Spinal cord (tissue), 10 donors: ENCODE measurements around the gene VGF. TPM values are rescaled to one million over a fixed set of nuclear protein-coding genes. Genes with fewer than 3 reads are reported as not detected.
A peak's percentile ranks its signal among the peaks of the same experiment; 100 is the strongest.

Experiments
- DNase-seq, 6 donors: peaks; one replicate each; pipeline versions ENCODE4 v3.0.0 to v3.0.0-alpha.2; 2013 to 2015; ENCODE audit warnings: low spot score in 6 of 6, low read depth in 4 of 6
- H3K27ac ChIP-seq: one replicate; pipeline ENCODE4 v1.5.1; 2013; ENCODE audit warnings: low read depth, low read length, control low read depth
- H3K27me3 ChIP-seq: one replicate; pipeline ENCODE4 v1.6.1; 2013; ENCODE audit warnings: low read length; ENCODE audit not compliant: control insufficient read depth, insufficient read depth
- H3K36me3 ChIP-seq: one replicate; pipeline ENCODE4 v1.6.1; 2013; ENCODE audit warnings: low read length; ENCODE audit not compliant: control insufficient read depth, insufficient read depth
- H3K4me1 ChIP-seq: one replicate; pipeline ENCODE4 v1.6.1; 2013; ENCODE audit warnings: low read length; ENCODE audit not compliant: control insufficient read depth, insufficient read depth
- H3K4me3 ChIP-seq: one replicate; pipeline ENCODE4 v1.5.1; 2013; ENCODE audit warnings: low read depth, low read length, control low read depth
- H3K9me3 ChIP-seq: one replicate; pipeline ENCODE4 v1.6.1; 2013; ENCODE audit warnings: low read length; ENCODE audit not compliant: control insufficient read depth, insufficient read depth
- WGBS: methylation state at CpG from one replicate; pipeline ENCODE4 v1.1.5; 2013; ENCODE audit warnings: missing lambda C conversion rate; ENCODE audit not compliant: insufficient coverage; 5-methylcytosine and 5-hydroxymethylcytosine counted together
- polyA plus RNA-seq, 2 donors: library from polyadenylated mRNA; unstranded; fragments of 120-200 nt; gene quantifications; one replicate each; pipeline ENCODE4 v1.2.1, GENCODE V29; 2013; ENCODE audit not compliant: insufficient read length in 2 of 2
- total RNA-seq, 2 donors: library from RNA; depleted of rRNA in 1 of 2; stranded (reverse); fragments of 120-200 nt in 1 of 2; fragments of >200 nt in 1 of 2; gene quantifications; one replicate each; pipeline versions ENCODE4 v1.2.3 to v1.2.4, GENCODE V29; 2013 to 2014
- donor health status: healthy.

The VGF gene
- total and polyA plus RNA-seq, 4 donors = 7.9 to 70.2 (median 39.1) TPM

DNA sequence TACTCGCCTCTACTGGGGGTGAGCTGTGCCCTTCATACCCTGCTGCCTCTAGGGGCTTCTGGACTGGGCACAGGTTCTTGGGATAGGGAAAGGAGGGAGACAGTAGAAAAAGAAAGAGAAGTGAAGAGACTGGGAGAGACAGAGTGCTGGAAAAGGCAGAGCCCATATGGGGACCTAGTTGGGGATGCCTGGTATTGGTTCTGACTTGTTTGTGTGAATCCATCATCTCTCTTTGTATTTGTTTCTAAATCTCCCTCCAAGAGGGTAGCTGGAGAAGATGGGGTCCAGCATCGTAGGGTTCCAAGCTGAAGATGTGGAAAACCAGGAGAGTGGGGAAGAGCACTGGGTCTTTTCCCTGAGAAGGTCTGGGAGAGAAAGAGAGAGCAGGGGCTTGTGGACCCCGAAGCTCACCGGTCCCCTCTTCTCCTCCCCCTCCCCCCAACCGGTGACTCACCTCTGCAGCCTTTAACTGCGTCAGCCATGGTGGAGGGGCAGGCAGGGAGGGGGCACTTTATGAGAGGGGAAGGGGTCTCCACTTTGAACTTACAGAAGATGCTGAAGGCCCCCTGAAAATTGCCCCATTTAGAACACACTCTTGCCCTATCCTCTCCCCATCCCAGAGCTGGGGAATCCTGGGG, 3.2 kb upstream of the VGF start:
- peak in 1 of 6 donors; percentile 26 for DNase-seq
- Histone ChIP-seq H3K36me3 (peaks cover 16% of the 10 kb centered on the region), H3K27me3 (peaks cover 93% of the 10 kb centered on the region), H3K4me1 (peaks cover 79% of the 10 kb centered on the region), H3K27ac (no peak overlapping the region), H3K4me3 (no peak overlapping the region), H3K9me3 (no peaks in the 10 kb centered on the region)
- no CpG with 5 or more reads among the region's 6 CpGs for WGBS

GRCh38 chr7:101167645-101168411, 2.5 kb upstream of the VGF start:
- WGBS = 2% methylated on average over 8 of the region's 12 CpGs
- Histone ChIP-seq H3K9me3 (no peaks in the 10 kb centered on the region), H3K27me3 (peaks cover 86% of the 10 kb centered on the region), H3K27ac (no peak overlapping the region), H3K4me1 (peaks cover 75% of the 10 kb centered on the region), H3K36me3 (peaks cover 9% of the 10 kb centered on the region), H3K4me3 (no peak overlapping the region)
- peak in 2 of 6 donors; percentile 5 to 23 for DNase-seq

DNA sequence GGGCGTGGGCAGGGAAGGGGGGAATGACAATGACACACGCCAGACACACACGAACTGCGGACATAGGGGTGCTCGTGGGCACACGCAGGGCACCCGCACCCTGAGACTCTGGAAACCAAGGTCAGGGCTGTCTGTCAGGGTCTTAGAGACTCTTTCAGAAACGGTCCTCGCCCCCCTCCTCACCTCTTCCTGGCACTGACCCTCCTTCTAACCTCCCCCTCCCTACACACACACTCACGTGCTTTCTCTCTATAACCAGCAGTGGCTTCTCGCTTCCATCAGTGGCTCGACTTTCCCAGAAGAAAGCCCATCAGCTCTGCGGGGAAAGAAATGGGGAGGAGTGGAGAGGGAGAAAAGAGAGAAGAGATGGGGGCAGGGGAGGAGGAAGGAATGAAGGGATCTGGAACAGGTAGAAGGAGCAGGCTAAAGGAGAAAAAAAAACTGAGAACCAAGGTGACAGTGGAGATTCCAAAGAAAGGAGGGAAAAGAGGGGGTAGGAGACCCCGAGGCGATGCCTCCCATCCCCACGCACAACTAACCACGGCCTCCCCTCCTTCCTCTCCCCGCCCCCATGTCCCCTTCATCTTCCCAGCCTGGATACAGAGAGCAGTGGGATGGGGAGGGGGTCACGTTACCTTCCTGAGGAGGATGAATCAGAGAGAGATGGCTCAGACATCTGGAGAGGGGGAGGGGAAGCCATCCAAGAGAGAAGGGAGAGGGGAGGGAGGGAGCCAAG, 1.7 kb upstream of the VGF start:
- no peaks in the 10 kb centered on the region for H3K9me3 ChIP-seq
- WGBS = 1% methylated on average over 12 of the region's 19 CpGs
- peak in 2 of 6 donors; percentile 51 to 92 for DNase-seq
- H3K4me1 ChIP-seq = peaks cover 74% of the 10 kb centered on the region
- peak overlapping the region; percentile 12 for H3K4me3 ChIP-seq
- H3K36me3 ChIP-seq = peaks cover 7% of the 10 kb centered on the region
- H3K27me3 ChIP-seq = peaks cover 79% of the 10 kb centered on the region
- H3K27ac ChIP-seq = no peak overlapping the region

GRCh38 chr7:101166648-101166908, 1.2 kb upstream of the VGF start:
- Histone ChIP-seq H3K27me3 (peaks cover 74% of the 10 kb centered on the region), H3K4me3 (peak overlapping the region; percentile 12), H3K4me1 (peaks cover 70% of the 10 kb centered on the region), H3K36me3 (peaks cover 2% of the 10 kb centered on the region), H3K9me3 (no peaks in the 10 kb centered on the region), H3K27ac (no peak overlapping the region)
- WGBS = 0% methylated on average over 3 of the region's 11 CpGs
- no peak for DNase-seq

GRCh38 chr7:101165958-101166647, 734 bp upstream of the VGF start:
- Histone ChIP-seq H3K4me1 (peaks cover 66% of the 10 kb centered on the region), H3K27ac (peak overlapping the region; percentile 47), H3K4me3 (peak overlapping the region; percentile 35)

GRCh38 chr7:101164071-101164840, 1.1 kb downstream of the VGF start:
- DNase-seq = peak in 1 of 6 donors; percentile 28
- H3K4me3 ChIP-seq = peak overlapping the region; percentile 41

More at GRCh38 chr7:101165958-101166647, 734 bp upstream of the VGF start:
- no peaks in the 10 kb centered on the region for H3K9me3 ChIP-seq
- peaks cover 2% of the 10 kb centered on the region for H3K36me3 ChIP-seq
- WGBS = under 1% methylated on average over 22 of the region's 38 CpGs
- peak in 2 of 6 donors; percentile 24 to 92 for DNase-seq
- peaks cover 70% of the 10 kb centered on the region for H3K27me3 ChIP-seq

GRCh38 chr7:101163279-101164070, 1.9 kb downstream of the VGF start:
- Histone ChIP-seq H3K4me1 (peaks cover 48% of the 10 kb centered on the region), H3K27ac (no peak overlapping the region)
- DNase-seq = peak in 2 of 6 donors; percentile 78 to 95

More at GRCh38 chr7:101164071-101164840, 1.1 kb downstream of the VGF start:
- Histone ChIP-seq H3K36me3 (peaks cover 20% of the 10 kb centered on the region), H3K27ac (no peak overlapping the region), H3K27me3 (peaks cover 51% of the 10 kb centered on the region), H3K4me1 (peaks cover 53% of the 10 kb centered on the region), H3K9me3 (no peaks in the 10 kb centered on the region)
- under 1% methylated on average over 75 of the region's 75 CpGs for WGBS

DNA sequence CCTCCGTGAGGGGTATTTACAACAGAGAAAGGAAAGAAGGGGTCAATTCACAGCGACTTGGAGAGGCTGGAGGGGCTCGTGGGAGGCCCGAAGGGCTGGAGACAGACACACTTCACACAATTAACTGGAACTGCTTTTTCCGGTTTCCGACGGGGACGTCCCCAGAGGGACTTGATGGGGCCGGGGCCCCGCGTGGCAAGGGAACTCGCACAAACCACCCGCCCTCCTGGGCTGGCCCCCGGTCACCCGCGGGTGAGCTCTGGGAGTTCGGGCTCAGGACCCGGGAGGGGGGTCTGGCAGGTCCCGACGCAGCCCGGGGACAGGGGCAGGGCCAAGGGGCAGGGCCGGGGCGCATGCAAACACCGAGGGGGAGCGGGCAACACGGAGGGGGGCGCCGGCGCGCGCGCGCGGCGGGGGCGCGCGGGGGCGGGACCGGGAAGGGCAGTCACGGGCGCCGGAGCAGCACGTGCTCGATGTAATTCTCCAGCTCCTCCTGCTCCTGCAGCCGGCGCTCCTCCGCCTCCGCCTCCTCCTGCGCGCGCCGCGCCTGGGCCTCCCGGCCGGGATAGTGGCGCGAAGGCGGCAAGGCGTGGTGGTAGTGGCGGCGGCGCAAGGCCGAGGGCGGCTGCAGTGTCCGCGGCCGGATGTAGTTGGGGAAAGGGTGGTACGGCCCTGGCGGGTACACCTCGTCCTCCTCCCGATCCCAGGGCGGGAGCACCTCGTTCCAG, 2.7 kb downstream of the VGF start:
- peaks cover 32% of the 10 kb centered on the region for H3K36me3 ChIP-seq
- H3K27ac ChIP-seq = no peak overlapping the region
- H3K4me3 ChIP-seq = no peak overlapping the region
- H3K27me3 ChIP-seq = peaks cover 36% of the 10 kb centered on the region
- H3K9me3 ChIP-seq = no peaks in the 10 kb centered on the region
- WGBS = under 1% methylated on average over 68 of the region's 74 CpGs
- peak in 2 of 6 donors; percentile 86 to 89 for DNase-seq
- H3K4me1 ChIP-seq = peaks cover 48% of the 10 kb centered on the region

More at GRCh38 chr7:101163279-101164070, 1.9 kb downstream of the VGF start:
- peaks cover 43% of the 10 kb centered on the region for H3K27me3 ChIP-seq
- H3K9me3 ChIP-seq = no peaks in the 10 kb centered on the region
- peak overlapping the region; percentile 41 for H3K4me3 ChIP-seq
- peaks cover 28% of the 10 kb centered on the region for H3K36me3 ChIP-seq
- 0% methylated on average over 69 of the region's 92 CpGs for WGBS
